ENCODE measurements around the gene ZDHHC7. TPM values are rescaled to one million over a fixed set of nuclear protein-coding genes. Genes with fewer than 3 reads are reported as not detected.
"Not testable (repeated sequence)": the region's sequence is repeated elsewhere in the genome, so short reads cannot be mapped to it uniquely, and the experiment has no call there.

The ZDHHC7 gene
- polyA plus RNA-seq, 1 donor = 31.5 TPM

- DNase-seq (ENCODE audit: low read depth) = no peak
Measured at GRCh38 chr16:84940670-84941551, 70.4 kb downstream of the ZDHHC7 start.

- DNase-seq (ENCODE audit: low read depth) = not testable (repeated sequence)
Measured at GRCh38 chr16:84938616-84939015, 72.7 kb downstream of the ZDHHC7 start.

- no peak for DNase-seq (ENCODE audit: low read depth)
Measured at GRCh38 chr16:84937196-84938005, 73.9 kb downstream of the ZDHHC7 start.

GRCh38 chr16:84933774-84934631, 77.3 kb downstream of the ZDHHC7 start:
- DNase-seq (ENCODE audit: low read depth) = no peak

- no peak for DNase-seq (ENCODE audit: low read depth)
Measured at GRCh38 chr16:84932681-84933080, 78.7 kb downstream of the ZDHHC7 start.

GRCh38 chr16:84931506-84931905, 79.8 kb downstream of the ZDHHC7 start:
- no peak for DNase-seq (ENCODE audit: low read depth)

GRCh38 chr16:84931107-84931494, 80.2 kb downstream of the ZDHHC7 start:
- DNase-seq (ENCODE audit: low read depth) = no peak

- no peak for DNase-seq (ENCODE audit: low read depth)
Measured at GRCh38 chr16:84930298-84931106, 80.8 kb downstream of the ZDHHC7 start.

GRCh38 chr16:84929421-84930297, 81.7 kb downstream of the ZDHHC7 start:
- DNase-seq (ENCODE audit: low read depth) = no peak

- DNase-seq (ENCODE audit: low read depth) = no peak
Measured at GRCh38 chr16:84928679-84929420, 82.5 kb downstream of the ZDHHC7 start.

- no peak for DNase-seq (ENCODE audit: low read depth)
Measured at GRCh38 chr16:84927621-84928591, 83.4 kb downstream of the ZDHHC7 start.

- DNase-seq (ENCODE audit: low read depth) = no peak
Measured at GRCh38 chr16:84926462-84926861, 84.9 kb downstream of the ZDHHC7 start.

- DNase-seq (ENCODE audit: low read depth) = no peak
Measured at GRCh38 chr16:84925773-84926372, 85.5 kb downstream of the ZDHHC7 start.

- DNase-seq (ENCODE audit: low read depth) = no peak
Measured at GRCh38 chr16:84925092-84925772, 86.1 kb downstream of the ZDHHC7 start.

- no peak for DNase-seq (ENCODE audit: low read depth)
Measured at GRCh38 chr16:84924331-84925091, 86.8 kb downstream of the ZDHHC7 start.
